ENCODE measurements around the gene LY6G6D. TPM values are rescaled to one million over a fixed set of nuclear protein-coding genes. Genes with fewer than 3 reads are reported as not detected.

The LY6G6D gene
- total and polyA plus RNA-seq, 2 of the 13 experiments (the other 11 are each of a cell fraction or from before 2014, with no cell fraction given) = not detected

DNA sequence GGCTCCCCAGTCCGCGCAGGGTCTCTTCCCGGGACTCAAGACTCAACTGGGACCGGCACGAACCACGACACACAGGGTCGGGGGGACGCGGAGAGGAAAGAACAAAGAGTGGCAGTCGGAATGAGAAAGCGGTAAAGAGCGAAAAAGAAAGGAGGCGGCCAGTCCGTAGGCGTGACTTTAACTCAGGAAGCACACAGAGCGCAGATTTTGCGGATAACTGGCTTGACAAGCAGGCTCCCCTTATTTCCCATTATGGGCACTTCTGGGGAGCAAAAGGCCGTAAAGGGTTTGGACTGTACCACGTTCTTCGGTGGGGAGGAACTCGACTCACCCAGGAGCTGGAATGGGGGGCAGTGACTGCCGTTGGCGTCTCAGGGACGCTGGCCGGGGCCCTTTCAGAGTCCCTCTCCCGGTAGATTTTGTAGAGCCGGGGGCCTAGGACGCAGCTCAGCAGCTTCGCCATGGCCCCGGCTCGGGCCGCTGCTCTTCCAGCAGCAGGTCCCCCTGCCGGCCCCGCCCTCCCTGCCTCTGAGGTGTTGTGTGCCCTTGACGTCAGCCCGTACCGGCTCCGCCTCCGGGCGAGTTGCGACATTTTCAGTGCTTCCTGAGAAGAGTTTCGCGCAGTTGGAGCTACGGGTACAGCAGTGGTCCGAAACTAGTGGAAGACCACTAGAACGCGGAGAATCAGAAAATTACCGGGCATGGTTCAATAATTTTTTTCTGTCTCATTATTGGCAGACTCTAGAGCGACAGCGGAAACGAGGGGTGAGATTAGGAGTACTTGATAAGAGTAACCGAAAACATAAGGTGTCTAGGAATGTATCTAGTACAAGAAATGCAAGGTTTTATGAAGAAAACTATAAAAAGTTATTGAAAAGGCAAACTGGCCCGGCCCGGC, 12.1 kb upstream of the LY6G6D start, which contains the start of gene ABHD16A (continued):
- TF ChIP-seq, protein P1, sequence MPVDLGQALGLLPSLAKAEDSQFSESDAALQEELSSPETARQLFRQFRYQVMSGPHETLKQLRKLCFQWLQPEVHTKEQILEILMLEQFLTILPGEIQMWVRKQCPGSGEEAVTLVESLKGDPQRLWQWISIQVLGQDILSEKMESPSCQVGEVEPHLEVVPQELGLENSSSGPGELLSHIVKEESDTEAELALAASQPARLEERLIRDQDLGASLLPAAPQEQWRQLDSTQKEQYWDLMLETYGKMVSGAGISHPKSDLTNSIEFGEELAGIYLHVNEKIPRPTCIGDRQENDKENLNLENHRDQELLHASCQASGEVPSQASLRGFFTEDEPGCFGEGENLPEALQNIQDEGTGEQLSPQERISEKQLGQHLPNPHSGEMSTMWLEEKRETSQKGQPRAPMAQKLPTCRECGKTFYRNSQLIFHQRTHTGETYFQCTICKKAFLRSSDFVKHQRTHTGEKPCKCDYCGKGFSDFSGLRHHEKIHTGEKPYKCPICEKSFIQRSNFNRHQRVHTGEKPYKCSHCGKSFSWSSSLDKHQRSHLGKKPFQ (CRISPR knock-in tag; IDR thresholded peaks at IDR 0.05; ENCODE audit: insufficient replicate concordance) = peak; percentile 66
- peak; percentile 85 for TF ChIP-seq ZNF350 (CRISPR knock-in tag; IDR thresholded peaks at IDR 0.05; ENCODE audit: borderline replicate concordance, low read depth)
- peak; percentile 92 for TF ChIP-seq ELF1 (CRISPR knock-in tag; IDR thresholded peaks at IDR 0.05)
- peak; percentile 76; the same call in 1 of the 2 replicates for TF ChIP-seq ETV6 (CRISPR knock-in tag; conservative IDR thresholded peaks at IDR 0.05)
- TF ChIP-seq HOXA7 (CRISPR knock-in tag; IDR thresholded peaks at IDR 0.05) = no peak
- peak; percentile 54; the same call in 1 of the 2 replicates for TF ChIP-seq ZBED4 (CRISPR knock-in tag; IDR thresholded peaks at IDR 0.05; ENCODE audit: borderline replicate concordance)
- peak; percentile 67; the same call in 1 of the 2 replicates for TF ChIP-seq KDM3A (CRISPR knock-in tag; IDR thresholded peaks at IDR 0.05; ENCODE audit: low read depth)
- TF ChIP-seq ZNF607 (CRISPR knock-in tag; IDR thresholded peaks at IDR 0.05; ENCODE audit: borderline replicate concordance) = peak; percentile 88
- TF ChIP-seq ZFP90 (CRISPR knock-in tag; IDR thresholded peaks at IDR 0.05; ENCODE audit: borderline replicate concordance) = no peak; the same call in 1 of the 2 replicates
- peak; percentile 53 for TF ChIP-seq KLF9 (CRISPR knock-in tag; IDR thresholded peaks at IDR 0.05; ENCODE audit: low read depth)
- no peak for TF ChIP-seq ZNF567 (CRISPR knock-in tag; IDR thresholded peaks at IDR 0.05; ENCODE audit: borderline replicate concordance)
- TF ChIP-seq, protein P2, sequence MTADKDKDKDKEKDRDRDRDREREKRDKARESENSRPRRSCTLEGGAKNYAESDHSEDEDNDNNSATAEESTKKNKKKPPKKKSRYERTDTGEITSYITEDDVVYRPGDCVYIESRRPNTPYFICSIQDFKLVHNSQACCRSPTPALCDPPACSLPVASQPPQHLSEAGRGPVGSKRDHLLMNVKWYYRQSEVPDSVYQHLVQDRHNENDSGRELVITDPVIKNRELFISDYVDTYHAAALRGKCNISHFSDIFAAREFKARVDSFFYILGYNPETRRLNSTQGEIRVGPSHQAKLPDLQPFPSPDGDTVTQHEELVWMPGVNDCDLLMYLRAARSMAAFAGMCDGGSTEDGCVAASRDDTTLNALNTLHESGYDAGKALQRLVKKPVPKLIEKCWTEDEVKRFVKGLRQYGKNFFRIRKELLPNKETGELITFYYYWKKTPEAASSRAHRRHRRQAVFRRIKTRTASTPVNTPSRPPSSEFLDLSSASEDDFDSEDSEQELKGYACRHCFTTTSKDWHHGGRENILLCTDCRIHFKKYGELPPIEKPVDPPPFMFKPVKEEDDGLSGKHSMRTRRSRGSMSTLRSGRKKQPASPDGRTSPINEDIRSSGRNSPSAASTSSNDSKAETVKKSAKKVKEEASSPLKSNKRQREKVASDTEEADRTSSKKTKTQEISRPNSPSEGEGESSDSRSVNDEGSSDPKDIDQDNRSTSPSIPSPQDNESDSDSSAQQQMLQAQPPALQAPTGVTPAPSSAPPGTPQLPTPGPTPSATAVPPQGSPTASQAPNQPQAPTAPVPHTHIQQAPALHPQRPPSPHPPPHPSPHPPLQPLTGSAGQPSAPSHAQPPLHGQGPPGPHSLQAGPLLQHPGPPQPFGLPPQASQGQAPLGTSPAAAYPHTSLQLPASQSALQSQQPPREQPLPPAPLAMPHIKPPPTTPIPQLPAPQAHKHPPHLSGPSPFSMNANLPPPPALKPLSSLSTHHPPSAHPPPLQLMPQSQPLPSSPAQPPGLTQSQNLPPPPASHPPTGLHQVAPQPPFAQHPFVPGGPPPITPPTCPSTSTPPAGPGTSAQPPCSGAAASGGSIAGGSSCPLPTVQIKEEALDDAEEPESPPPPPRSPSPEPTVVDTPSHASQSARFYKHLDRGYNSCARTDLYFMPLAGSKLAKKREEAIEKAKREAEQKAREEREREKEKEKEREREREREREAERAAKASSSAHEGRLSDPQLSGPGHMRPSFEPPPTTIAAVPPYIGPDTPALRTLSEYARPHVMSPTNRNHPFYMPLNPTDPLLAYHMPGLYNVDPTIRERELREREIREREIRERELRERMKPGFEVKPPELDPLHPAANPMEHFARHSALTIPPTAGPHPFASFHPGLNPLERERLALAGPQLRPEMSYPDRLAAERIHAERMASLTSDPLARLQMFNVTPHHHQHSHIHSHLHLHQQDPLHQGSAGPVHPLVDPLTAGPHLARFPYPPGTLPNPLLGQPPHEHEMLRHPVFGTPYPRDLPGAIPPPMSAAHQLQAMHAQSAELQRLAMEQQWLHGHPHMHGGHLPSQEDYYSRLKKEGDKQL (CRISPR knock-in tag; IDR thresholded peaks at IDR 0.05; ENCODE audit: low read depth) = peak; percentile 60; the same call in 1 of the 2 replicates
- TF ChIP-seq ZNF333 (CRISPR knock-in tag; IDR thresholded peaks at IDR 0.05; ENCODE audit: borderline replicate concordance) = peak; percentile 49; the same call in 1 of the 2 replicates
- TF ChIP-seq ADNP (CRISPR knock-in tag; IDR thresholded peaks at IDR 0.05) = no peak
- no peak for TF ChIP-seq ZBTB8A (CRISPR knock-in tag; IDR thresholded peaks at IDR 0.05; ENCODE audit: borderline replicate concordance, low read depth)
- TF ChIP-seq ZFP36L1 (CRISPR knock-in tag; IDR thresholded peaks at IDR 0.05) = peak; percentile 68; the same call in 1 of the 2 replicates

Data from HepG2 (cell line).